Neuronal stem cell (in vitro differentiated cells): ENCODE measurements around the gene LHB.

ENCODE experiments used
- DNase-seq: peaks from one replicate; pipeline ENCODE4 v3.0.0-alpha.2; 2013; ENCODE audit warnings: low spot score
- H2AFZ ChIP-seq: one replicate; pipeline ENCODE4 v1.6.1; 2013; ENCODE audit warnings: mild to moderate bottlenecking, low read length, inconsistent platforms
- H2AK5ac ChIP-seq: 2 replicates; pipeline ENCODE4 v1.6.1; 2013; ENCODE audit warnings: low read depth, mild to moderate bottlenecking, inconsistent platforms, low read length, moderate library complexity, mixed read lengths
- H2BK120ac ChIP-seq: 2 replicates; pipeline ENCODE4 v1.6.1; 2013; ENCODE audit warnings: low read depth, mild to moderate bottlenecking, inconsistent platforms, low read length, moderate library complexity, mixed read lengths
- H2BK12ac ChIP-seq: one replicate; pipeline ENCODE4 v1.6.1; 2013; ENCODE audit warnings: low read length, inconsistent platforms
- H2BK15ac ChIP-seq: 2 replicates; pipeline ENCODE4 v1.6.1; 2013; ENCODE audit warnings: mild to moderate bottlenecking, low read length, inconsistent platforms, mixed read lengths
- H2BK5ac ChIP-seq: one replicate; pipeline ENCODE4 v1.6.1; 2013; ENCODE audit warnings: inconsistent platforms, mild to moderate bottlenecking, low read length, moderate library complexity
- H3K14ac ChIP-seq: one replicate; pipeline ENCODE4 v1.6.1; 2013; ENCODE audit warnings: low read length, inconsistent platforms
- H3K18ac ChIP-seq: 2 replicates; pipeline ENCODE4 v1.6.1; 2013; ENCODE audit warnings: low read length, inconsistent platforms
- H3K23ac ChIP-seq: 2 replicates; pipeline ENCODE4 v1.6.1; 2013; ENCODE audit warnings: low read depth, mild to moderate bottlenecking, mixed read lengths, low read length, inconsistent platforms; ENCODE audit not compliant: poor library complexity
- H3K27ac ChIP-seq: replicated peaks from 3 replicates; pipeline ENCODE4 v1.5.1; 2013; ENCODE audit warnings: low read length, inconsistent platforms
- H3K27me3 ChIP-seq, 3 experiments: 2 replicates each; pipeline ENCODE4 v1.6.1; 2013; ENCODE audit warnings: low read length in 3 of 3, mild to moderate bottlenecking in 2 of 3, inconsistent platforms in 1 of 3, low read depth in 1 of 3, mixed read lengths in 1 of 3, moderate library complexity in 1 of 3; ENCODE audit not compliant: control insufficient read depth in 3 of 3, insufficient read depth in 3 of 3
- H3K36me3 ChIP-seq, 2 donors: replicated peaks in 1 of 2; 2 replicates each; pipeline ENCODE4 v1.6.1; 2013; ENCODE audit warnings: low read length in 2 of 2; ENCODE audit not compliant: control insufficient read depth in 2 of 2, insufficient read depth in 2 of 2
- H3K4ac ChIP-seq: 2 replicates; pipeline ENCODE4 v1.6.1; 2013; ENCODE audit warnings: inconsistent platforms, mild to moderate bottlenecking, low read length, moderate library complexity
- H3K4me1 ChIP-seq, 2 donors: 1 replicate in 1 of 2; 2 replicates in 1 of 2; pipeline ENCODE4 v1.6.1; 2013; ENCODE audit warnings: low read length in 2 of 2, low read depth in 1 of 2; ENCODE audit not compliant: control insufficient read depth in 2 of 2, insufficient read depth in 1 of 2
- H3K4me2 ChIP-seq: one replicate; pipeline ENCODE4 v1.6.1; 2013; ENCODE audit warnings: mild to moderate bottlenecking, low read length, inconsistent platforms; ENCODE audit not compliant: insufficient read depth, poor library complexity, severe bottlenecking
- H3K4me3 ChIP-seq, 2 donors: 2 replicates each; pipeline ENCODE4 v1.5.1; 2013; ENCODE audit warnings: low read length in 2 of 2, mild to moderate bottlenecking in 2 of 2, inconsistent platforms in 1 of 2, moderate library complexity in 1 of 2
- H3K79me1 ChIP-seq: one replicate; pipeline ENCODE4 v1.6.1; 2013; ENCODE audit warnings: low read depth, mild to moderate bottlenecking, inconsistent platforms, low read length, moderate library complexity
- H3K9ac ChIP-seq: one replicate; pipeline ENCODE4 v1.6.1; 2013; ENCODE audit warnings: mild to moderate bottlenecking, low read depth, low read length, inconsistent platforms; ENCODE audit not compliant: poor library complexity
- H3K9me3 ChIP-seq, 2 donors: replicated peaks in 1 of 2; 2 replicates each; pipeline versions ENCODE3 to v1.6.1; 2013; ENCODE audit warnings: low read length in 2 of 2, mild to moderate bottlenecking in 2 of 2, inconsistent platforms in 1 of 2, low read depth in 1 of 2, mixed read lengths in 1 of 2, moderate library complexity in 1 of 2; ENCODE audit not compliant: control insufficient read depth in 2 of 2, insufficient read depth in 1 of 2
- H4K8ac ChIP-seq: one replicate; pipeline ENCODE4 v1.6.1; 2013; ENCODE audit warnings: low read depth, mild to moderate bottlenecking, inconsistent platforms, low read length, moderate library complexity
- H4K91ac ChIP-seq: one replicate; pipeline ENCODE4 v1.6.1; 2013; ENCODE audit warnings: low read length, low read depth, mild to moderate bottlenecking, inconsistent platforms; ENCODE audit not compliant: poor library complexity
- WGBS, 2 donors: extraction: QIAGEN DNeasy Blood & Tissue Kit; methylation state at CpG; one replicate each; pipeline ENCODE4 v1.1.7; 2013; ENCODE audit warnings: missing lambda C conversion rate in 2 of 2, mixed read lengths in 1 of 2; ENCODE audit not compliant: insufficient read length in 2 of 2, insufficient replicate concordance in 1 of 2; ENCODE audit errors: extremely low coverage in 2 of 2; 5-methylcytosine and 5-hydroxymethylcytosine counted together

LHB gene

DNA sequence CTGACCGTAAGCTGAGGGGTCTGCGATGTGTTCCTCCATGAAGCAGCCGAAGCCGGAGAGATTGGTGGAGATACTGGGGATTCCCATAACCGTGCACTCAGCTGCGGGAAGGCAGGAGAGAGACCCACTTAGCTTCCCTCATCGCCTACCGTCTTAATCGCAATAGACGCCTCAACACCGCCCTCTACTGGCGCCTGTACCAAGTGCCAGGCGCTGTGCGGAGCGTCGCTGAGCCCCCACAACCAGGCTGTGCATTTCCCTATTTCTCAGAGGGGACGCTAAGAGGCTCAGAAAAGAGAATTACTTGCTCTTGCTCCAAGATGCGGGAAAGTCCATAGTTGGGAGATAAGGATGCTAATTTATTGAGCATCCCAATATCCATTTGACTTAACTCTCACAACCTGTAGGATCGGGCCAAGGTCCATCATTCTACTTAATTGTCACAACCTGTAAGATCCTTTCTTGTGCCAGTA is 45.9 kb downstream of the LHB start:
- H4K8ac ChIP-seq: no peak overlapping the region
- H3K4ac ChIP-seq: no peak overlapping the region
- no peak overlapping the region for H3K4me3 ChIP-seq
- peaks cover 0 to 8% of the 10 kb centered on the region in 2 donors for H3K9me3 ChIP-seq
- H2AK5ac ChIP-seq: no peak overlapping the region
- no peak overlapping the region for H3K27ac ChIP-seq
- H3K9ac ChIP-seq: no peak overlapping the region
- DNase-seq: peak; percentile 82
- H3K23ac ChIP-seq: no peak overlapping the region
- no peaks in the 10 kb centered on the region for H3K79me1 ChIP-seq
- peaks cover 2% of the 10 kb centered on the region in 2 donors for H3K4me1 ChIP-seq
- H3K27me3 ChIP-seq: no peaks in the 10 kb centered on the region
- H2BK5ac ChIP-seq: no peak overlapping the region
- no peak overlapping the region for H4K91ac ChIP-seq
- H3K36me3 ChIP-seq: peaks cover 36 to 76% of the 10 kb centered on the region in 2 donors
- no peak overlapping the region for H3K14ac ChIP-seq
- peak overlapping the region; percentile 61 for H2AFZ ChIP-seq
- H2BK12ac ChIP-seq: no peak overlapping the region
- H3K18ac ChIP-seq: no peak overlapping the region
- no peak overlapping the region for H2BK120ac ChIP-seq
- no peak overlapping the region for H2BK15ac ChIP-seq
- no CpG with 5 or more reads among the region's 19 CpGs for WGBS, 2 donors
- no peak overlapping the region for H3K4me2 ChIP-seq

DNA sequence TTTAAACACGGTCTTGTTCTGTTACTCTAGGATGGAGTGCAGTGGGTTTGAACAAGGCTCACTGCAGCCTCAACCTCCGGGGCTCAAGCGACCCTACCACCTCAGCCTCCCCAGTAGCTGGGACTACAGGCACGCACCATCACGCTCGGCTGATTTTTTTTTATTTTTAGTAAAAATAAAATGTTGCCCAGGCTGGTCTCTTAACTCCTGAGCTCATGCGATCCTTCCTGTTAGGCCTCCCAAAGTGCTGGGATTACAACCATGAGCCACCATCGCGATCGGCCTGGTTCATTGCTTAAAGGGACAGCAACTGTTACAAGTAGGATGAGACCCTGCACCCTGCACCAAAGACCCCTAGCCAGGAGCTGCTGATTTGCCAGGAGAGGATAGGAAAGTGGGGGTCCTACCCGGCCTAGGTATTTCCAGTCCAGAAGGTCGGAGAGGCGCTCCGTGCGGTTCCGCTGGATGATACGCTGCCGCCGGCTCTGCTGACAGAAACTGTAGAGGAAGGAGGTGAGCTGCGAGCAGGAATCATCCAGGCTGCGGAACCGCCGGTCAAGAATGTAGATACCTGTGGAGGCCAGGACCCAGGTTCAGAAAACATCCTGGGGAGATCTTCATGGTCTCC is 46.6 kb downstream of the LHB start:
- no peak overlapping the region for H3K4ac ChIP-seq
- no peak overlapping the region for H3K23ac ChIP-seq
- H2BK15ac ChIP-seq: no peak overlapping the region
- no peak for DNase-seq
- peaks cover 36 to 74% of the 10 kb centered on the region in 2 donors for H3K36me3 ChIP-seq
- peaks cover 0 to 8% of the 10 kb centered on the region in 2 donors for H3K9me3 ChIP-seq
- H3K4me3 ChIP-seq: no peak overlapping the region
- H3K9ac ChIP-seq: no peak overlapping the region
- H3K27me3 ChIP-seq: no peaks in the 10 kb centered on the region
- H3K4me2 ChIP-seq: no peak overlapping the region
- H2BK12ac ChIP-seq: no peak overlapping the region
- peak overlapping the region; percentile 61 for H2AFZ ChIP-seq
- H2BK120ac ChIP-seq: no peak overlapping the region
- no peak overlapping the region for H3K18ac ChIP-seq
- peaks cover 2% of the 10 kb centered on the region in 2 donors for H3K4me1 ChIP-seq
- no peak overlapping the region for H3K27ac ChIP-seq
- no peak overlapping the region for H4K91ac ChIP-seq
- H3K79me1 ChIP-seq: peaks cover 3% of the 10 kb centered on the region
- H3K14ac ChIP-seq: no peak overlapping the region
- no peak overlapping the region for H2BK5ac ChIP-seq
- H2AK5ac ChIP-seq: peak overlapping the region; percentile 21
- no CpG with 5 or more reads among the region's 23 CpGs for WGBS, 2 donors
- H4K8ac ChIP-seq: no peak overlapping the region

DNA sequence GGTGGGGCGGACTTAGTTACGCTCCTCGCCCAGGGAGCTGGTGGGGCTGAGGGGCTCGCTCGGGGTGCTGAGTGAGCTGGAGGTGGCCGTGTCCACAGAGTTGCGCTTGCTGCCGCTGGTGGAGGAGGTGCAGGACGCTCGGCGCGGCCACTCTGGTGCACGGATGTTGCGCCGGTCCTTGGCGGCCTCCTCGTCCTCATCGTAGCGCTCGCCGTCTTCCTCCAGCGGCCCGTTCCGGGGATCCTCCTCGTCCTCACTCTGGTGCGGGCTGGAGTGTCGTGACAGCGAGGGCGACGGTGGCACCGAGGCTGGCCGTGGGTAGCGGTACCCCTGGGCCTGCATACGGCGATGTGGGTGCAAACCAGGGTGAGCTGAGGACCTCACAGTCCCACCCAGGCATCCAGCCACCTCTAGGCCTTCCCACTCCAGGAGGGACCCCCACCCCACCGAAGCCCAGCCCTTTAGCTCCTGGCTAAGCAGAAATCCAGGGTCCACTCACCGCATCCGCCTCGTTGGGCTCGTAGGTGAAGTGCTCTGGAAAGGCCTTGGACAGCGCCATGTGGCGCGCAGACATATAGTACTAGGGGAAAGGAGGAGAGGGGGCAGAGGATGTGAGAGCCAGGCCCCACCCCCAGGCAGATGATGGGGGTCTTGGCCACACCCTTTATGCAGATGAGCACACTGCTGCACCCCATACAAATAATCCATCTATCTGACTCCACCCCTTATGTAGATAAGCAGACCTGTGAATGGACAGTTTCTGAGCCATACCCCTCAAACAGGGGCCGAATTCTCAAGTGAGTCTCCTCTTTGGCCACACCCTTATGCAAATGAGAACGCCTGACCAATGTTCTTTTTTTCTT is 47.4 kb downstream of the LHB start:
- H3K9ac ChIP-seq: no peak overlapping the region
- H2BK12ac ChIP-seq: no peak overlapping the region
- H3K79me1 ChIP-seq: peaks cover 3% of the 10 kb centered on the region
- no peak overlapping the region for H3K14ac ChIP-seq
- no peak overlapping the region for H2BK15ac ChIP-seq
- no peak overlapping the region for H2BK120ac ChIP-seq
- peak overlapping the region; percentile 35 for H2AK5ac ChIP-seq
- H3K27ac ChIP-seq: no peak overlapping the region
- no peak overlapping the region for H4K91ac ChIP-seq
- H3K4me2 ChIP-seq: no peak overlapping the region
- H2BK5ac ChIP-seq: no peak overlapping the region
- H4K8ac ChIP-seq: no peak overlapping the region
- H3K23ac ChIP-seq: peak overlapping the region; percentile 59
- H3K9me3 ChIP-seq: peaks cover 0 to 8% of the 10 kb centered on the region in 2 donors
- no peak overlapping the region for H2AFZ ChIP-seq
- peaks cover 2 to 4% of the 10 kb centered on the region in 2 donors for H3K4me1 ChIP-seq
- H3K18ac ChIP-seq: no peak overlapping the region
- no CpG with 5 or more reads among the region's 45 CpGs for WGBS, 2 donors
- DNase-seq: no peak
- H3K4me3 ChIP-seq: peak overlapping the region in 1 of 2 donors; percentile 9
- no peaks in the 10 kb centered on the region for H3K27me3 ChIP-seq
- H3K4ac ChIP-seq: no peak overlapping the region
- H3K36me3 ChIP-seq: peaks cover 34 to 72% of the 10 kb centered on the region in 2 donors

DNA sequence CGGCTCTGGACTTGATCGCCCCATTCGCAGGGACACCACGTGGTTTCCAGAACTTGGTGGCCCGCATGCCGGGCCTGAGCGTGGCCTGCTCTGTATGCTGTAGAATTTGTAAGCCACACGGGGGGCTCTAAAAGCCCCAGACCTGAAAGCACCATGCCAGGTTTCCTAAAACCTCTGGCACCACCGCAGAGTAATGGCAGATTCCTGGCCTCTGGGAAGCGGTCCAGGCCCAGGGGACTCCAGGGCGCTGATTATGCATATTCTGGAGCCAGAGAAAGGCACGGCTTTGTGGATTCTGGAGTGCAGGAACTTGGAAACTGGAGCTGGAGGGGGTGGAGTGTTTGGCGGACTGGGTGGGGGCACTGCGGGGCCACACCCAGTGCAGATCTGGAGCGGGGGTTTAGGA is 48.1 kb downstream of the LHB start:
- H3K36me3 ChIP-seq: peaks cover 27 to 65% of the 10 kb centered on the region in 2 donors
- no peak overlapping the region for H2AFZ ChIP-seq
- H3K14ac ChIP-seq: no peak overlapping the region
- H4K8ac ChIP-seq: no peak overlapping the region
- no peak overlapping the region for H2AK5ac ChIP-seq
- DNase-seq: no peak
- H3K4me2 ChIP-seq: no peak overlapping the region
- H2BK15ac ChIP-seq: no peak overlapping the region
- no peak overlapping the region for H2BK5ac ChIP-seq
- H3K27ac ChIP-seq: no peak overlapping the region
- no peak overlapping the region for H3K23ac ChIP-seq
- peaks cover 8 to 11% of the 10 kb centered on the region in 2 donors for H3K4me1 ChIP-seq
- no peak overlapping the region for H2BK120ac ChIP-seq
- no peak overlapping the region for H4K91ac ChIP-seq
- no peak overlapping the region for H3K18ac ChIP-seq
- no peak overlapping the region for H3K9ac ChIP-seq
- H3K27me3 ChIP-seq: no peaks in the 10 kb centered on the region
- peaks cover 3% of the 10 kb centered on the region for H3K79me1 ChIP-seq
- H3K9me3 ChIP-seq: peaks cover 0 to 8% of the 10 kb centered on the region in 2 donors
- H3K4ac ChIP-seq: no peak overlapping the region
- no peak overlapping the region for H2BK12ac ChIP-seq
- WGBS, 2 donors: no CpG with 5 or more reads among the region's 15 CpGs
- H3K4me3 ChIP-seq: no peak overlapping the region
